ENCODE data around the gene WNT4. TPM values are rescaled to one million over a fixed set of nuclear protein-coding genes. Genes with fewer than 3 reads are reported as not detected.

The WNT4 gene
- total and polyA plus RNA-seq, 9 of the 15 experiments (the other 6 are each of a cell fraction or from before 2014, with no cell fraction given), result 0.01 TPM; not detected in 8

DNA sequence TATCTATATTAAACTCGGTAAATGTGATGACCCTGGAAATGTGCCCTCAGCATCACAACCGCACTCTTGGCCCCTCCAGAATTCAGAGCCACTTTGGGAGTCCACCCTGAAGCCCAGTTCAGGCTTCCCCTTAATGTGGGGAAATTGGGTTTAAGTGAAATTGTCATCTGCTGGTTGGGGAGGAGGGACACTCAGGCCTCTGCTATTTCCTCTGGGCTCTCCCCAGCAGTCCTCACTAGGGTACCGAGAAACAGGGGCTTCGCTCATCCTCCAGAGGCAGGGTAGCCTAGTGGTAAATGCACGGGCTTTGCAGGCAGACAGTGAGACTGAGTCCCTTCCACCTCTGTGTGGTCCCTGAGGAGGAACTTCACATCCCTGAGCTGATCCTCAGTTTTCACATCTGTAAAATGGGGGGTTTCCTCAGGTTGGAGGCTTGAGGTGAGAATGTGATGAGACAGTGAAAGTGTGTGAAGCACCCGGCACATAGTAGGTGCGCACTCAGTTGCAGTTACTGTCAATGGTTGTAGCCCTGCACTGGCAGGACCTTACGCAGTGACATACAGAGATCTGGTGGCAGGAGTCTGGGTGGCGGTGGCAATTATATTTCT, 14.6 kb upstream of the WNT4 start (continued):
- TF ChIP-seq, protein P1, sequence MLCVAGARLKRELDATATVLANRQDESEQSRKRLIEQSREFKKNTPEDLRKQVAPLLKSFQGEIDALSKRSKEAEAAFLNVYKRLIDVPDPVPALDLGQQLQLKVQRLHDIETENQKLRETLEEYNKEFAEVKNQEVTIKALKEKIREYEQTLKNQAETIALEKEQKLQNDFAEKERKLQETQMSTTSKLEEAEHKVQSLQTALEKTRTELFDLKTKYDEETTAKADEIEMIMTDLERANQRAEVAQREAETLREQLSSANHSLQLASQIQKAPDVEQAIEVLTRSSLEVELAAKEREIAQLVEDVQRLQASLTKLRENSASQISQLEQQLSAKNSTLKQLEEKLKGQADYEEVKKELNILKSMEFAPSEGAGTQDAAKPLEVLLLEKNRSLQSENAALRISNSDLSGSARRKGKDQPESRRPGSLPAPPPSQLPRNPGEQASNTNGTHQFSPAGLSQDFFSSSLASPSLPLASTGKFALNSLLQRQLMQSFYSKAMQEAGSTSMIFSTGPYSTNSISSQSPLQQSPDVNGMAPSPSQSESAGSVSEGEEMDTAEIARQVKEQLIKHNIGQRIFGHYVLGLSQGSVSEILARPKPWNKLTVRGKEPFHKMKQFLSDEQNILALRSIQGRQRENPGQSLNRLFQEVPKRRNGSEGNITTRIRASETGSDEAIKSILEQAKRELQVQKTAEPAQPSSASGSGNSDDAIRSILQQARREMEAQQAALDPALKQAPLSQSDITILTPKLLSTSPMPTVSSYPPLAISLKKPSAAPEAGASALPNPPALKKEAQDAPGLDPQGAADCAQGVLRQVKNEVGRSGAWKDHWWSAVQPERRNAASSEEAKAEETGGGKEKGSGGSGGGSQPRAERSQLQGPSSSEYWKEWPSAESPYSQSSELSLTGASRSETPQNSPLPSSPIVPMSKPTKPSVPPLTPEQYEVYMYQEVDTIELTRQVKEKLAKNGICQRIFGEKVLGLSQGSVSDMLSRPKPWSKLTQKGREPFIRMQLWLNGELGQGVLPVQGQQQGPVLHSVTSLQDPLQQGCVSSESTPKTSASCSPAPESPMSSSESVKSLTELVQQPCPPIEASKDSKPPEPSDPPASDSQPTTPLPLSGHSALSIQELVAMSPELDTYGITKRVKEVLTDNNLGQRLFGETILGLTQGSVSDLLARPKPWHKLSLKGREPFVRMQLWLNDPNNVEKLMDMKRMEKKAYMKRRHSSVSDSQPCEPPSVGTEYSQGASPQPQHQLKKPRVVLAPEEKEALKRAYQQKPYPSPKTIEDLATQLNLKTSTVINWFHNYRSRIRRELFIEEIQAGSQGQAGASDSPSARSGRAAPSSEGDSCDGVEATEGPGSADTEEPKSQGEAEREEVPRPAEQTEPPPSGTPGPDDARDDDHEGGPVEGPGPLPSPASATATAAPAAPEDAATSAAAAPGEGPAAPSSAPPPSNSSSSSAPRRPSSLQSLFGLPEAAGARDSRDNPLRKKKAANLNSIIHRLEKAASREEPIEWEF (CRISPR knock-in tag; IDR thresholded peaks at IDR 0.05), result no peak
- peak; percentile 91 for TF ChIP-seq ZKSCAN1 (IDR thresholded peaks at IDR 0.05; ENCODE audit: low read depth, low read length)
- TF ChIP-seq ETV1 (tag; conservative IDR thresholded peaks at IDR 0.05; ENCODE audit: low read depth), result no peak
- TF ChIP-seq CHD4 (IDR thresholded peaks at IDR 0.05; ENCODE audit: insufficient read depth, insufficient replicate concordance, low read depth, low read length, poor library complexity, severe bottlenecking), result peak; percentile 70
- no peak for TF ChIP-seq XRCC3 (IDR thresholded peaks at IDR 0.05)
- TF ChIP-seq ZNF263 (CRISPR knock-in tag; IDR thresholded peaks at IDR 0.05; ENCODE audit: borderline replicate concordance), result peak; percentile 56; the same call in 1 of the 2 replicates
- no peak for TF ChIP-seq TOE1 (IDR thresholded peaks at IDR 0.05; ENCODE audit: borderline replicate concordance)
- no peak for TF ChIP-seq TOE1 (CRISPR knock-in tag; IDR thresholded peaks at IDR 0.05; ENCODE audit: borderline replicate concordance, low read depth)
